CD4-positive, alpha-beta T cell treated with Interleukin-6 at 100 ng/mL for 8 hours (primary cell): ENCODE measurements around the gene C20orf202.

Source experiments
- DNase-seq: peaks from one replicate; pipeline ENCODE4 v3.0.0-alpha.2; 2020; ENCODE audit warnings: mixed read lengths, low spot score

The C20orf202 gene

DNA sequence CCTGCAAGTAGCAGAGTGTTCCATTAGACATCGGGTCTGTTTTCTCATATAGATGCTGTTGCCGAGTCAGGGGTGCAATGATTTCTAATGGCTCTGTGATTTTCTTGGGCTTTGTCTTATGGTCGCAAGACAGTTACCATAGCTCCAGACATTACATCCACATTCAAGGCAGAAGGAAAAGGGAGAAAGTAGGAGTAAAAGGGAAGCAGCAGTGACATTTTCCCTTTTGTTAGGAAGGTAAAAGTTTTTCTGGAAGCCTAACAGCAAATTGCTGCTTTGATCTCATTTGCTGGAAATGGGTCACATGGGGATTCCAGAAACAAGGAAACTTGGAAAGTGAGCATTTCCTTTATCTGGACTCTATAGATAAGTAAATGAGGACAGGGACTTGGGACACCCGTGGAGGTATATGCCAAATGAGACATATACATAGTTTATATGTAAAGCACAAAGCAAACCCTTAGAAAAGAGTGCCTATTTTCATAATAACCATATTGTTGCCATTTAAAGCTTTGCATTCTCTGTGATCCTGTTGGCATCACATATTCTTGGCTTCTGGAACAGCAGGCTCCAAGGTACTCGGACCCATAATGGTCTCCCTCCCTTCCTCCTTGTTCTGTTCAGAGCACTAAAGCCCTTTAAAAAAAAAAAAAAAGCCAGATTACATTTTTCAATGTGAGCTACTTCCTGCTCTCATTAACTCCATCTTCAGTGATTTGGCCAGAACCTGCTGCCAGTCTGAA, at the start of gene C20orf202:
Gene C20orf202, plus strand, starts transcription at position 693 of the 743 bp plus-strand sequence. CDS start 132 bp downstream, outside the sequence.
- DNase-seq = no peak

DNA sequence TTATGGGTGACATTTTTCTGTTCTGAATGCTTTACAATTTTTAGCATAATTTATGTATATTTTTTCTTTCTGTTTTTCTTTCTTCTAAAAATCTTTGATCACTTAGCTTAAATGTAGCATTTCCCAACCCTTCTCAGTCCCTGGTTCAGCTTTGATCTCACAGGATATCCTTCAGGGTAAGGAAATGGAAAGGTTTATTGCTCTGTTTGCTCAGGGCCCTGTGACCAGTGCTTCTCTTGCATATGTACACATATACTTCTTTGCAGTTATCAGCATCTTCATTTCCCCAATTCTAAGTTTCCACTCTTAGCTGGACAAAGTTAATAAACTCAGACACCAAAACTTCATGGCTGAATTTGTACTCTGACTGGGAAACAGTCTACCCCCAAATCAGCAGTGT, 49.0 kb upstream of the C20orf202 start:
- DNase-seq = no peak

DNA sequence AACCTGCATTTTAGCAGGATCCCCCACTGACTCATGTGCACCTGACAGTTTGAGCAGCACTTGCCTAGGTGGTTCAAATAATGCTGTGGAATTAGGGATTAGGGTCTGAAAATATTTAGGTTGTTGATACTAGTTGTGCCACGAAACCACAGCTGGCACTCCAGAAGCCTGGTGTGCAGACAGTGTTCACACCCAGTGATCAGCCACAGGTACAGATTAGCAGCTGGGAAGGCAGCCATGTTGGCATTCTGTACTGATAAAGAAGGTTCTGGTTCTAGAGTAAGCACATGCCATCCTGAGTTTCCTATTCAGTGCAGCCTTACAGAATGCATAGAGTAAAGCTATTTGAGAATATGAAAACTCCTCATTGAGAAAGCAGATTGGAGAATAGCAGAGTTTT, 48.6 kb upstream of the C20orf202 start:
- no peak for DNase-seq

- no peak for DNase-seq
These were observed 47.9 kb upstream of the C20orf202 start for GRCh38 chr20:1155342-1155741.

GRCh38 chr20:1160496-1160895, 42.8 kb upstream of the C20orf202 start:
- no peak for DNase-seq

- DNase-seq = no peak
These were observed 42.3 kb upstream of the C20orf202 start for GRCh38 chr20:1160991-1161390.

- no peak for DNase-seq
These were observed 40.1 kb upstream of the C20orf202 start for GRCh38 chr20:1163105-1163504.

DNA sequence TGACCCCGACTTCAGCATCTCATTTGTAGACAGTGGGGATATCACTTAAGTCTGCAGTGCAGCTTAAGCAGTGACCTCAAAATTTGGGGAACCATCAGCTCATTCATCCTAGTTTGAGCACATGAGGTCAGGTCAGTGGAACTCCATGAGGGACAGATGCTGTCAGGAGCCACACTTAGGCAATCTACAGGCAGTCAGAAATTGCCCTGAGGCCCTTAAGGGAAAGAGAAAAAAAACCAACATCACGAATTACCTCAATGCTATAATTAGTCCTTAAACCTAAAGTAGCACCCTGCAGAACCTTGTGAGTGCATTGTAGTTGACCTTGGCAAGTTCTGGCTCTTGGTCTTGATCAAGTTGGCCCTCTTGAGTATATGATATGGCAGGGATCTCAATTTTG, 39.6 kb upstream of the C20orf202 start:
- no peak for DNase-seq

DNA sequence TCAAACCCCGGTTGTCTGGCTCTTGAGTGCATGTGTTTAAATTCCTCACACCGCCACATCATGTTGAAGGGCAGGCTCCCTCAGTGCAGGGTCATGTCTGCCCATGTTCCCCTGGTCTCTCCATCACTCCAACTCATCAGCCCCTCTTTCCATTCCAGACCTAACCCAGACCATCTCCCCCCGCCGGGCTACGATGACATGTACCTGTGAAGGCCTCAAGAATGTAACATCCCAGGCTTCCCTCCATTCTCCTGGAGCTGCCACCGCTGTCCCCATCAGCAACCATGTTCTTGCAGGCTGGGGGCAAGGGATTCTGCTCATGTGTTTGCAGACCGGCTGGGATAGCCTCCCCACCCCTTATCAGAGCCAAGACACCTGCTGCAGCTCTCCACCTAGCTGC, 38.4 kb upstream of the C20orf202 start:
- DNase-seq = no peak

DNA sequence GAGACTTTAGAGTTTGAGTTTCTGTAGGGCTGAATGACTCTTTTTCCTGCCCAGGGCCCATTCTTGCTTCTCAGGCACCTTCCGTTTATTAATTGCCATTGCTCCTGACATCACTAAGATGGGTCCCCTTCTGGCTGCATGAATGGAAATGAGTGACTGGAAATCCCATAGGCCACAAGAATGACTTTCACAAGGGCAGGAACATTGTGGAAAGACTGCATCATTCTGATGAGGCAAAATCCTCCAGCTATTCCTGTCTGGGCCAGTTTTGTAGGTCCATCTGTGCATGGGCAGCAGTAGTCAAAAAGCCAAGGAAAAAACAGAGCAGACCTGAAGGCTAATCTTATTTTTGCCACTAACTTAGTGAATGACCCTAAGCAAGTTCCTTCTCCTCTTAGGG, 37.7 kb upstream of the C20orf202 start:
- no peak for DNase-seq

DNA sequence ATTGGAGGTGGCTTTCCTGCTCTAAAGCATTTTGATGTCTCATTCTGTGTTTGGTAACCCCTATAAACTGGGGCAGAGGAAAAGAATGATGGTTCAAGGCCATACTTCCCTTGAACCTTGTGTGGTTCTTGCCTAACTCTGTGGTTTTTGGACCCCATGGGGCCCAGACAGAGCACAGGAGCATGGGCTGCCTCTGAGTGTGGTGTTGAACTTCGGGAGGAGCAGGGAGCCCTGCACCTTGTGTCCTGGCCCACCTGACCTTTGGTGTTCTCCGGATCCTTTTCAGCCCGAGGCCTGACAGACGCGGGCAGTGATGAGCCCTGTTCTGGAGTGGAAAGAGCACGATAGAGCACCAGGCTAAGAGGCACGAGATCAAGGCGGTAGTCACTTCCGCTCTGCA, 37.3 kb upstream of the C20orf202 start:
- no peak for DNase-seq

DNA sequence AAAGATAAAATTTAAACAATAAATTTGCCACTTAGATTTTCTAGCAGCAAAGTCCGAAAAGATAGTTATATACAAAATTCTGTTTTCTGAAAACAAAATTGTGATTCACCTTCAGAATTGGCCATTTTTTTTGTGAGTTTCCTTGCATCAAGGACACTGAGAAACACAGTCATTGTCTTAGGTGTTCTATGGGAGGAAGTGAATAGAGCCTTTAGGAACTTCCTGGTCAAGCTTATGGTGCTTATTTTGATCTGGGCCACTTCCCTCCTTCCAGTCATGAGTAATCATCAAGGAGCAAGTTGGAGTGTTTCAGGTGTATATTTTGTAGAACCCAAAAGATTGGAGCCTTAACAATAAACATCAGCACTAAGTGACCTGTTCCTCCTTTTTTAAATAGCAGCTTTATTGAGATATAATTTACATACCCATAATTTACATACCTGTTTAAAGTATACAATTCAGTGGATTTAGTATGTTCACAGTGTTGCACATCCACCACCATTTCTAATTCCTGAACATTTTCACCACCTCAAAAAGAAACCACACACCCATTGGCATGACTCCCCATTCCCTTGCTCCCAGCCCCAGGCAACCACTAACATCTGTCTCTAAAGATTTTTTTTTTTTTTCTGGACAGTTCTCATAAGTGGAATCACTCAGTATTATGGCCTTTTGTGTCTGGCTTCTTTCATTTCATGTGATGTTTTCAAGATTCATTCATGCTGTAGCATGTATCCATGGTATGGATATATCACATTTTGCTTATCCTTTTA, 36.1 kb upstream of the C20orf202 start:
- no peak for DNase-seq

DNA sequence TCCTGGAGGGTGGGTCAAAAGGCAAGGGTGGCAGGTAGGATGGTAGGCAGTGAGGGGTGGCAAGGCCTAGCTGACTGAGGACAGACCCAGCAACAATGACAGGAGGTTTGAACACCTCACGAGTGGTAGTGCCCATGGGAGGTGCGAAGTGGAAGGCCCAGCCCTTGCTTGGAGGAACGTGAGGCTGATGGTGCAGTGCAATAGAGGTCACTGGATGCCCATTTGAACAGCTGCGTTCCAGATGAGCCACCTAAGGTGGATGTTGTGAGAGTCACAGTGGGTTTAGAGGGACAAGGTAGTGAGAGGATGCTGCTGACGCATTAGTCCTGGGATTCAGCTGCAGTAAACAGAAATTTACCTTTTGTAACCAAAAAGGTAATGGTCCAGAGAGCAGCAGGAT, 34.0 kb upstream of the C20orf202 start:
- no peak for DNase-seq

DNA sequence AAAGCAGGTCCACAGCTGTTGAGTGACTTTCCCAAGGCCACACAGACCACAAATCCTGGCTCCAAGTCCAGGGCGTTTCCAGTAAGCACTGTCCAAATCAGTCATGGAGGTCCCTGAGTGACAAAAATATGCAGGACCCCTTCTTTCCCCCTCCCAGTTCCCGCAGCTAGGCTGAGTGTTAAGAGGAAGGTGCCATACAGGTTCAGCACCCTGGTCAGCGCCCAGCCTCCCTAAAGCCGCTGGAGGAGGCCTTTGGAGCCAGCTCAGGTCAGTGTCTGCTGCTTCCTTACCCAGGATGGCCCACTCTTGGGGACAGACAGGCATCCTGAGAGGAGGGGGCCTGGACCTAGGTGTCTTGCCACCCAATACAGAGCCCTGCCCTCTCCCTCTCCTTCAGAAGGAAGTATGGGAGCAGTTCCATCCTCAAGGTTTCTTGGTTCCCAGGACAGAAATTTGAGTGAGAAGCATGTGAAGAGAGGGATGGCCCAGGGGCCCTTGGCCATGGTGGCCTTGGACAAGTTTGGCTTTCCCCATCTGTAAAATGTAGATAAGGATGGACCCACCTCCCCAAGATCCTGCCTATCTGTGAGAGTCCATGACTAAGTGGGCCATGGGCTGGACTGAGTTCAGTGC, 31.7 kb upstream of the C20orf202 start:
- no peak for DNase-seq

DNA sequence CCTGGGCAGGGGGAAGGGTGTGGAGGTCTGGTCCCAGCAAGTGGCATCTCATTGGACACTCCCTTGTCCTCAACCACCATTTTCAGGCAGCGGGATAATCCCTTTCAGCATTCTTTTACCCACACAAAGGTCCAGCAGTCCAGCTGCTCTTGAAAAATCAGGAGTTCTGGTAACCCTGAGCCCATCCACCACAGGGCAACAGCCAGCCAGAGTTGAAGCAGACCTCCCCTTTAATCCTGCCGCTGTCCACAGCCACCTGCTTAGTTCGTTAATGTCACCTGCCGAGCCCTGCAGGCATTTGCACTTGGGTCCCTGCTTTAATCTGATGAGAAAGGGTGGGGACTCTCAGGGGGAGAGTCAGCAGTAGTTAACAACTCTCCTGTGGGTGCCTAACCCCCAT, 29.6 kb upstream of the C20orf202 start:
- DNase-seq = no peak

DNA sequence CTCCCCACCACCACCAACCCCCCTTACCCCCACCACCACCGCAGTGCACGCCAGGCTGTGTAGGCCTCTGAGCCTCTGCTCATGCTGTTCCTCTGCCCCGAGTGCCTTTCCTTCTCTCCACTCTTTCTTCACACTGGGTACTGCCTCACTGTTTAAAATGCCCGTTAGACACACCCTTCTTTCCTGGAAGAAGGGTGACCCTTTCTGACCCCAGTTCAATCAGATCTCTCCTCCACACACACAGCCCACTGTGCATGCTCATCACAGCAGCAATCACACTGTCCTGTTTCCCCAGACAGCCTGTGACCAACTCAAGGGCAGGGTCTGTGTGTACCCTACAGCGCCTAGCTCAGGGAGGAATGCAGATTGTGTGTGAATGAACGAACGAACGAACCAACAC, 28.5 kb upstream of the C20orf202 start:
- DNase-seq = no peak

DNA sequence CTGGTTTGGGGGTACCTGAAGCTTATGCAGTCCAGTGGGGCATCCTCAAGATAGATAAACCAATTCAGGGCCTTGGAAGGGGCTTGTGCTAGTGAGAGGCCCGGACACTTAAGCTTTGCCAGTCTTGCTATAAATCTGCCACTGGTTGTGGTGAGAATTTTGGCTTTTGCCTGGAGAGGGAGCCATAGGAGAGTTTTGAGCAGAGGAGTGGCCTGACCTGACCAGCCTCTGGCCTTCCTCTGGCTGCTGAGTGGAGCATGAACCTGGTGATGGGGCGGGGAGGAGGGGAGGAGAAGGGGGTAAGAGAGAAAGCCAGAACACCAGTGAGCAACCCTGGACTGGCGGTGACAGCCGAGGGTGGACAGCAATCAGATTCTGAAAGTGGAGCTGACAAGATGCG, 25.6 kb upstream of the C20orf202 start:
- DNase-seq = no peak

- no peak for DNase-seq
These were observed 25.2 kb upstream of the C20orf202 start for GRCh38 chr20:1178103-1178502.

GRCh38 chr20:1178623-1179022, 24.6 kb upstream of the C20orf202 start:
- DNase-seq = no peak

- DNase-seq = no peak
These were observed 22.3 kb upstream of the C20orf202 start for GRCh38 chr20:1180949-1181348.

DNA sequence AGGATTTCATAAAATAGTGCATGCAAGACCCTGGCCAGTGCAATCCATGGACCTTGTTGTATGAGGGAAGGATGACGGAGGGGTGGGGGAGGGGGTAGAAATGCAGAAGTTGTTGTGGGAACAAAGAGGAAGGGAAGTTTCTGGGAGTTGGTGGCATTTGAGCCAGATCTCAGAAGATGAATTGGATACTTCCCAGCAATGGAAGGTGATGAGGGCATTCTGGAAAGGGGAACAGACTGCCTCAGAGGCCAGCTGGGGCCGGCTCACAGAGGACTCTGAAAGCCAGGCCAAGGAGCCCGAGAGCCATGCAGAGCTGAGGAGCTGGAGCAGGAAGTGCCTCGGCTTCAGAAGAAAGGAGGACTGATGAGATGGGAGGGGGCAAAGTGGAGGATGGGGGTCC, 21.1 kb upstream of the C20orf202 start:
- no peak for DNase-seq

DNA sequence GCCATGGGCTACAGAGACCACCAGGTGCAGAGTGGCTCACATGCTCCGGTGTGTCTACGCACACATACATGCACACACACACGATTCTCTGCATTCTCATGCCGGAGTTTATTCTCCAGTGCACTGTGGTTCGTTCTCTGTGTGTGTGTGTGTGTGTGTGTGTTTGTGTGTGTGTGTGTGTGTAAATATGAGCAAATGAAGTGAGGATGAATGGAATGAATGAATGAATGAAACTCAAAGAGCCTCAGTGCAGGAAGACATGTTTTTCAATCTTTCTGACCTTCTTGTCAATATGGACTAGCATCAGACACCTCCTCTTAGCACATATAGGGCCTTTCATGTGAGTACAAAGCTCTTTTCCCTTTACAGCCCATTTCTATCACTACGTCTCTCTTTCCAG, 20.1 kb upstream of the C20orf202 start:
- no peak for DNase-seq

DNA sequence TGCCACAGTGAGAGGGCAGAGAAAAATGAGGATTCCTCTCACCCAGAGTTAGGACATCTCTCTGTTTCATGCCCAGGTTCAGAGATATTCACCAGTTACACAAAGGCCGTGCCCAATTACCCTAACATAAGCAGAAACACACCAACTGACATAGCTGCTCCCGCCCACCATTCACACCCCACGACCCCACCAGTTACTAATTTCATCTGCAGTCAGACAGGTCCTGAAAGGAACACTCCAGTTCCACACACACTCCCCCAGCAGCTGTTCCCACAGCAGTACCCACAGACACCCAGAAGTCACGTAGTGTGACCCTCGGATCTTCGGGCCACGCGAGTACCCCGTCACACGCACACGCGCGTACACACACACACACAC, 19.0 kb upstream of the C20orf202 start:
- no peak for DNase-seq
